ENCODE results near the gene ST6GALNAC3. TPM values are rescaled to one million over a fixed set of nuclear protein-coding genes. Genes with fewer than 3 reads are reported as not detected.

Gene ST6GALNAC3
- total RNA-seq, 1 experiment from 2014 or later = 2.2 TPM

- ATAC-seq (no peak), DNase-seq (ENCODE audit: low read depth, low spot score) (no peak)
- ChIA-PET POLR2A (no interaction called here), CTCF (no interaction called here), RAD21 (ENCODE audit: low non-redundant PET in 1 of 2, low total read pairs in 2 of 2, uncharacterized antibody in 2 of 2, unreplicated experiment in 2 of 2) (no interaction called here)
- no peak for TF ChIP-seq FOSL1 (IDR thresholded peaks at IDR 0.05; ENCODE audit: low read depth)
- no peak for TF ChIP-seq CEBPB (IDR thresholded peaks at IDR 0.05; ENCODE audit: low read depth)
- no peak for TF ChIP-seq REST (IDR thresholded peaks at IDR 0.05; ENCODE audit: low read depth)
- no peak for TF ChIP-seq SP1 (IDR thresholded peaks at IDR 0.05; ENCODE audit: low read depth)
- TF ChIP-seq JUND (IDR thresholded peaks at IDR 0.05) = no peak
- Histone ChIP-seq H3K4me1 (ENCODE audit: control insufficient read depth in 1 of 2, insufficient read depth in 2 of 2, low read length in 2 of 2) (peaks cover 0 to 12% of the 10 kb centered on the region in 2 experiments; a peak in 1 of 4 replicates), H3K9ac (ENCODE audit: low read length) (no peak overlapping the region), H3K9me3 (ENCODE audit: control insufficient read depth in 1 of 2, insufficient read depth in 1 of 2, low read depth in 1 of 2, low read length in 2 of 2) (0 out of 4 replicates have a peak, but pooled peaks cover 0 to 6% of the 10 kb centered on the region in 2 experiments), H2AFZ (ENCODE audit: low read depth, low read length, poor library complexity, severe bottlenecking) (no peak overlapping the region), H4K20me1 (ENCODE audit: insufficient read depth) (no peaks in the 10 kb centered on the region), H3K9me2 (ENCODE audit: insufficient read depth) (no peaks in the 10 kb centered on the region), H3K36me3 (ENCODE audit: control insufficient read depth in 1 of 2, insufficient read depth in 2 of 2, low read length in 2 of 2) (no peaks in the 10 kb centered on the region), H3K27me3 (ENCODE audit: insufficient read depth, low read length) (no peaks in the 10 kb centered on the region), H3K4me2 (ENCODE audit: low read length) (no peak overlapping the region), H3K4me3 (replicated peaks in 1 of 2; ENCODE audit: low read depth in 1 of 2, low read length in 2 of 2) (no peak overlapping the region), H3K27ac (ENCODE audit: low read depth, low read length) (no peak overlapping the region), H3K79me2 (ENCODE audit: insufficient read depth, low read length) (no peaks in the 10 kb centered on the region)
- BruUV-seq (replicated peaks) = no TSS peak
- intact Hi-C loops (cut with micrococcal nuclease) = no loop called here
These were observed 172.8 kb downstream of the ST6GALNAC3 start for GRCh38 chr1:76247261-76247852.

- no peaks in the 10 kb centered on the region for H4K20me1 ChIP-seq (ENCODE audit: insufficient read depth)
- intact Hi-C loops (cut with micrococcal nuclease) = no loop called here
- ChIA-PET CTCF (no interaction called here), RAD21 (ENCODE audit: low non-redundant PET in 1 of 2, low total read pairs in 2 of 2, uncharacterized antibody in 2 of 2, unreplicated experiment in 2 of 2) (no interaction called here), POLR2A (no interaction called here)
- ATAC-seq (no peak), DNase-seq (ENCODE audit: low read depth, low spot score) (no peak)
- peaks cover 14 to 35% of the 10 kb centered on the region in 2 experiments for H3K4me1 ChIP-seq (ENCODE audit: control insufficient read depth in 1 of 2, insufficient read depth in 2 of 2, low read length in 2 of 2)
- no peaks in the 10 kb centered on the region for H3K79me2 ChIP-seq (ENCODE audit: insufficient read depth, low read length)
- H3K4me2 ChIP-seq (ENCODE audit: low read length) = no peak overlapping the region
- H3K4me3 ChIP-seq (replicated peaks in 1 of 2; ENCODE audit: low read depth in 1 of 2, low read length in 2 of 2) = no peak overlapping the region
- TF ChIP-seq, protein P1, sequence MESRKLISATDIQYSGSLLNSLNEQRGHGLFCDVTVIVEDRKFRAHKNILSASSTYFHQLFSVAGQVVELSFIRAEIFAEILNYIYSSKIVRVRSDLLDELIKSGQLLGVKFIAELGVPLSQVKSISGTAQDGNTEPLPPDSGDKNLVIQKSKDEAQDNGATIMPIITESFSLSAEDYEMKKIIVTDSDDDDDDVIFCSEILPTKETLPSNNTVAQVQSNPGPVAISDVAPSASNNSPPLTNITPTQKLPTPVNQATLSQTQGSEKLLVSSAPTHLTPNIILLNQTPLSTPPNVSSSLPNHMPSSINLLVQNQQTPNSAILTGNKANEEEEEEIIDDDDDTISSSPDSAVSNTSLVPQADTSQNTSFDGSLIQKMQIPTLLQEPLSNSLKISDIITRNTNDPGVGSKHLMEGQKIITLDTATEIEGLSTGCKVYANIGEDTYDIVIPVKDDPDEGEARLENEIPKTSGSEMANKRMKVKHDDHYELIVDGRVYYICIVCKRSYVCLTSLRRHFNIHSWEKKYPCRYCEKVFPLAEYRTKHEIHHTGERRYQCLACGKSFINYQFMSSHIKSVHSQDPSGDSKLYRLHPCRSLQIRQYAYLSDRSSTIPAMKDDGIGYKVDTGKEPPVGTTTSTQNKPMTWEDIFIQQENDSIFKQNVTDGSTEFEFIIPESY (IDR thresholded peaks at IDR 0.05; ENCODE audit: extremely low read depth, insufficient replicate concordance, low read length) = no peak
- no peaks in the 10 kb centered on the region for H3K9me3 ChIP-seq (ENCODE audit: control insufficient read depth in 1 of 2, insufficient read depth in 1 of 2, low read depth in 1 of 2, low read length in 2 of 2)
- no peaks in the 10 kb centered on the region for H3K36me3 ChIP-seq (ENCODE audit: control insufficient read depth in 1 of 2, insufficient read depth in 2 of 2, low read length in 2 of 2)
- no peaks in the 10 kb centered on the region for H3K27me3 ChIP-seq (ENCODE audit: insufficient read depth, low read length)
- no peaks in the 10 kb centered on the region for H3K9me2 ChIP-seq (ENCODE audit: insufficient read depth)
- H2AFZ ChIP-seq (ENCODE audit: low read depth, low read length, poor library complexity, severe bottlenecking) = no peak overlapping the region
- no peak overlapping the region for H3K27ac ChIP-seq (ENCODE audit: low read depth, low read length)
- BruUV-seq (replicated peaks) = no TSS peak
- H3K9ac ChIP-seq (ENCODE audit: low read length) = no peak overlapping the region
These were observed 175.7 kb downstream of the ST6GALNAC3 start for GRCh38 chr1:76250271-76250670.

Measured in HCT116 (cell line).